IMR-90 (cell line): ENCODE results near the gene SIAH2. TPM values are rescaled to one million over a fixed set of nuclear protein-coding genes. Genes with fewer than 3 reads are reported as not detected.

ENCODE experiments used
- ATAC-seq: fragments of 200-7000 bp; cut with Tn5 transposase; 2 replicates; pipeline ENCODE4 v1.9.1; 2020; ENCODE audit warnings: low read depth, mild to moderate bottlenecking, moderate library complexity
- BruUV-seq: library from RNA; stranded (reverse); fragments of 400-500 nt; replicated peaks from 2 replicates; lab custom pipeline; 2021; lab: Mats Ljungman, UMichigan
- CTCF ChIA-PET: fragments of 300-600 bp; formaldehyde crosslinking; extraction: SDS; loops from one replicate; lab custom pipeline; 2021; ENCODE audit warnings: antibody characterized with exemption; lab: Yijun Ruan, JAX
- POLR2A ChIA-PET: fragments of 300-600 bp; sonication (Branson Sonifier 250); formaldehyde crosslinking; loops from one replicate; lab custom pipeline; 2022; ENCODE audit warnings: antibody characterized with exemption; ENCODE audit not compliant: unreplicated experiment; lab: Charles Lee
- DNase-seq: peaks from one replicate; pipeline ENCODE4 v3.0.0; 2013
- H2AFZ ChIP-seq: replicated peaks from 2 replicates; pipeline ENCODE3; 2013; ENCODE audit warnings: low read length, mild to moderate bottlenecking; ENCODE audit not compliant: poor library complexity
- H2AK5ac ChIP-seq: 2 replicates; pipeline ENCODE4 v1.6.1; 2013; ENCODE audit warnings: low read depth, low read length, inconsistent platforms
- H2AK9ac ChIP-seq: replicated peaks from 2 replicates; pipeline ENCODE3; 2013; ENCODE audit warnings: mild to moderate bottlenecking, low read depth, low read length, moderate library complexity; ENCODE audit not compliant: poor library complexity
- H2BK120ac ChIP-seq: 2 replicates; pipeline ENCODE4 v1.6.1; 2013; ENCODE audit warnings: low read depth, low read length, inconsistent platforms
- H2BK15ac ChIP-seq: 3 replicates; pipeline ENCODE4 v1.6.1; 2013; ENCODE audit warnings: low read depth, low read length, inconsistent platforms
- H2BK20ac ChIP-seq: 2 replicates; pipeline ENCODE4 v1.6.1; 2013; ENCODE audit warnings: low read depth, mild to moderate bottlenecking, inconsistent platforms, low read length, moderate library complexity
- H2BK5ac ChIP-seq: 2 replicates; pipeline ENCODE4 v1.6.1; 2013; ENCODE audit warnings: mild to moderate bottlenecking, low read depth, low read length, inconsistent platforms; ENCODE audit not compliant: poor library complexity, severe bottlenecking
- H3K14ac ChIP-seq: replicated peaks from 2 replicates; pipeline ENCODE4 v1.6.1; 2013; ENCODE audit warnings: low read depth, low read length, inconsistent platforms
- H3K18ac ChIP-seq: 2 replicates; pipeline ENCODE4 v1.6.1; 2013; ENCODE audit warnings: low read depth, low read length, control low read depth
- H3K23ac ChIP-seq: 2 replicates; pipeline ENCODE4 v1.6.1; 2013; ENCODE audit warnings: low read depth, low read length, inconsistent platforms
- H3K27ac ChIP-seq: 2 replicates; pipeline ENCODE4 v1.5.1; 2013; ENCODE audit warnings: mild to moderate bottlenecking, control low read depth, low read length; ENCODE audit not compliant: insufficient read depth
- H3K27me3 ChIP-seq: 2 replicates; pipeline ENCODE4 v1.6.1; 2013; ENCODE audit warnings: low read length; ENCODE audit not compliant: control insufficient read depth, insufficient read depth
- H3K36me3 ChIP-seq: 2 replicates; pipeline ENCODE4 v1.6.1; 2013; ENCODE audit warnings: low read length, mixed read lengths; ENCODE audit not compliant: control insufficient read depth, insufficient read depth
- H3K4ac ChIP-seq: 2 replicates; pipeline ENCODE4 v1.6.1; 2013; ENCODE audit warnings: low read depth, low read length, inconsistent platforms
- H3K4me1 ChIP-seq: 2 replicates; pipeline ENCODE4 v1.6.1; 2013; ENCODE audit warnings: low read length, mixed read lengths; ENCODE audit not compliant: control insufficient read depth, insufficient read depth
- H3K4me2 ChIP-seq: 2 replicates; pipeline ENCODE4 v1.6.1; 2013; ENCODE audit warnings: low read depth, mild to moderate bottlenecking, control low read depth, low read length, moderate library complexity
- H3K4me3 ChIP-seq: 2 replicates; pipeline ENCODE4 v1.5.1; 2013; ENCODE audit warnings: low read depth, mild to moderate bottlenecking, control low read depth, low read length, moderate library complexity; ENCODE audit not compliant: insufficient read depth
- H3K56ac ChIP-seq: 2 replicates; pipeline ENCODE4 v1.6.1; 2013; ENCODE audit warnings: low read length, inconsistent platforms; ENCODE audit not compliant: insufficient read depth; ENCODE audit errors: extremely low read depth
- H3K79me1 ChIP-seq, 2 experiments: 2 replicates each; pipeline ENCODE4 v1.6.1; 2013; ENCODE audit warnings: low read length in 2 of 2, inconsistent platforms in 1 of 2, low read depth in 1 of 2
- H3K9ac ChIP-seq: 2 replicates; pipeline ENCODE4 v1.6.1; 2013; ENCODE audit warnings: low read depth, low read length, control low read depth
- H3K9me1 ChIP-seq: 2 replicates; pipeline ENCODE4 v1.6.1; 2013; ENCODE audit warnings: low read length, inconsistent platforms; ENCODE audit not compliant: insufficient read depth
- H3K9me3 ChIP-seq: 2 replicates; pipeline ENCODE4 v1.6.1; 2013; ENCODE audit warnings: low read length; ENCODE audit not compliant: control insufficient read depth, insufficient read depth
- H4K20me1 ChIP-seq: 2 replicates; pipeline ENCODE4 v1.6.1; 2013; ENCODE audit warnings: low read length, inconsistent platforms; ENCODE audit not compliant: insufficient read depth
- H4K5ac ChIP-seq: 2 replicates; pipeline ENCODE4 v1.6.1; 2013; ENCODE audit warnings: mild to moderate bottlenecking, low read depth, low read length, control low read depth
- H4K8ac ChIP-seq, 2 experiments: 2 replicates each; pipeline ENCODE4 v1.6.1; 2013; ENCODE audit warnings: low read depth in 2 of 2, low read length in 2 of 2, control low read depth in 1 of 2, inconsistent platforms in 1 of 2
- H4K91ac ChIP-seq: 2 replicates; pipeline ENCODE4 v1.6.1; 2013; ENCODE audit warnings: low read depth, low read length, inconsistent platforms; ENCODE audit not compliant: insufficient read depth
- MXI1 ChIP-seq: IDR thresholded peaks from 2 replicates; pipeline ENCODE4 v1.6.1; 2012; ENCODE audit warnings: low read depth, mild to moderate bottlenecking, low read length, moderate library complexity, borderline replicate concordance
- RCOR1 ChIP-seq: IDR thresholded peaks from 2 replicates; pipeline ENCODE4 v1.6.1; 2012; ENCODE audit warnings: mild to moderate bottlenecking, low read length, improper control_type of control experiment; ENCODE audit not compliant: insufficient replicate concordance
- SMC3 ChIP-seq: fragments of 150-350 bp; IDR thresholded peaks from 2 replicates; pipeline ENCODE4 v1.6.1; 2016; ENCODE audit warnings: low read depth, mild to moderate bottlenecking, antibody characterized with exemption, low read length, moderate library complexity
- WGBS, 2 experiments: methylation state at CpG; one replicate each; pipeline versions ENCODE4 v1.1.5 to v1.1.7; 2013; ENCODE audit warnings: missing lambda C conversion rate in 2 of 2; ENCODE audit not compliant: insufficient read length in 1 of 2; ENCODE audit errors: extremely low coverage in 2 of 2; 5-methylcytosine and 5-hydroxymethylcytosine counted together
- dilution Hi-C: fragments of 300-500 bp; cut with HindIII; formaldehyde crosslinking; loops from one replicate; pipeline ENCODE4 v1.14.3; 2018; ENCODE audit warnings: low sequenced_read_pairs; ENCODE audit not compliant: unreplicated experiment
- in situ Hi-C: fragments of 300-500 bp; cut with MboI; formaldehyde crosslinking; loops from 3 replicates; pipeline ENCODE4 v1.14.3; 2019; ENCODE audit warnings: low sequenced_read_pairs, inconsistent platforms, mixed read lengths
- intact Hi-C: fragments of 100-400 bp; cut with micrococcal nuclease; formaldehyde crosslinking; loops from 2 replicates; pipeline ENCODE4 v1.10.0; 2022
- polyA plus RNA-seq, 3 experiments: library from polyadenylated mRNA; depleted of rRNA; stranded (reverse); fragments of >200 nt; gene quantifications; 2 replicates each; pipeline ENCODE4 v1.2.3, GENCODE V29; 2012; ENCODE audit warnings: low replicate concordance in 1 of 3
- total RNA-seq: library from RNA; depleted of rRNA; stranded (reverse); fragments of >200 nt; gene quantifications from 2 replicates; pipeline ENCODE4 v1.2.3, GENCODE V29; 2012

The SIAH2 gene
- total and polyA plus RNA-seq, 2 of the 4 experiments (the other 2 are of a cell fraction), result 24.7 to 61.8 TPM

DNA sequence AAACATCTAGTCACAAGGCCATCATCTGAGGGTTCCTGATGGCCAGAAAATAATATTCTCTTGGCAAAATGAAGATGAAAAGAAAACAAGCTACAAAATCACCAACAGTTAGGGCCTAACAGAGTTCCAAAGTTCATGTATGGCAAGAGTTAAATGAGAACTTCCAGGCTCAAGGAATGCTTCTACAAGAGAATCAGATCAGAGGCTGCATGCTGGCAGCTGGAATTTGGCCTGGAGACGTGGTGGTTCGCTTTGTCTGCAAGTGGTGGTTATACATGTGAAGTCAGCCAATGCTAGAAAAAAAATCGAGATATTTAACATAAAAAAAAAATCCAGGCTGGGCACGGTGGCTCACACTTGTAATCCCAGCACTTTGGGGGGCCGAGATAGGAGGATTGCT lies 5.6 kb downstream of the SIAH2 start:
- peaks cover 8% of the 10 kb centered on the region for H3K4me1 ChIP-seq
- H3K4me3 ChIP-seq, result no peak overlapping the region
- H3K23ac ChIP-seq, result no peak overlapping the region
- H2BK15ac ChIP-seq, result no peak overlapping the region
- no peak overlapping the region for H3K4me2 ChIP-seq
- ChIA-PET CTCF (interaction anchor here (0.6 to 1.3 kb wide), 2 partner anchors 9 to 11 kb away, joined by 3 to 6 read pairs; no protein-coding TSS in a partner anchor), POLR2A (no interaction called here)
- DNase-seq (no peak), ATAC-seq (no peak)
- no peak overlapping the region for H4K91ac ChIP-seq
- no peak overlapping the region for H3K9ac ChIP-seq
- H2BK120ac ChIP-seq, result no peak overlapping the region
- no peak overlapping the region for H2AK9ac ChIP-seq
- H4K20me1 ChIP-seq, result peaks cover 65% of the 10 kb centered on the region
- H3K56ac ChIP-seq, result no peak overlapping the region
- WGBS, 2 experiments, result 75% methylated on average over 2 of the region's 5 CpGs; no CpG with 5 or more reads in 1 of the 2 experiments
- peaks cover 21 to 74% of the 10 kb centered on the region in 2 experiments for H3K79me1 ChIP-seq
- no peak for TF ChIP-seq MXI1
- TF ChIP-seq SMC3, result no peak
- no peak for TF ChIP-seq RCOR1
- no peak overlapping the region for H3K27ac ChIP-seq
- dilution Hi-C loops, result no loop called here
- H3K27me3 ChIP-seq, result no peaks in the 10 kb centered on the region
- H4K5ac ChIP-seq, result no peak overlapping the region
- no peak overlapping the region for H2BK5ac ChIP-seq
- H4K8ac ChIP-seq, result no peak overlapping the region
- no TSS peak for BruUV-seq
- no peak overlapping the region for H2AK5ac ChIP-seq
- no peak overlapping the region for H3K18ac ChIP-seq
- intact Hi-C loops, result no loop called here
- in situ Hi-C loops, result no loop called here
- no peaks in the 10 kb centered on the region for H3K9me3 ChIP-seq
- no peak overlapping the region for H2BK20ac ChIP-seq
- H3K9me1 ChIP-seq, result peaks cover 10% of the 10 kb centered on the region; the same call in 1 of the 2 replicates
- no peak overlapping the region for H2AFZ ChIP-seq
- peaks cover 9% of the 10 kb centered on the region for H3K36me3 ChIP-seq
- H3K4ac ChIP-seq, result no peak overlapping the region
- no peak overlapping the region for H3K14ac ChIP-seq
